Activated naive CD8-positive, alpha-beta T cell treated with anti-CD3 and anti-CD28 coated beads, Interleukin-2, amount 50 U/mL, for 24 hours (primary cell): ENCODE results near the gene ERP44.
"Not testable (repeated sequence)": the region's sequence is repeated elsewhere in the genome, so short reads cannot be mapped to it uniquely, and the experiment has no call there.

Experiments used
- ATAC-seq: fragments of 150-1000 bp; cut with Tn5 transposase; one replicate; pipeline ENCODE4 v1.10.0; 2021
- DNase-seq: peaks from one replicate; pipeline ENCODE4 v3.0.0; 2021
- H3K27ac Mint-ChIP-seq: one replicate; pipeline ENCODE4 v1.8.0; 2021; ENCODE audit warnings: mild to moderate bottlenecking, mixed read lengths
- H3K27me3 Mint-ChIP-seq: one replicate; pipeline ENCODE4 v1.8.0; 2021; ENCODE audit warnings: mixed read lengths
- H3K36me3 Mint-ChIP-seq: one replicate; pipeline ENCODE4 v1.8.0; 2021; ENCODE audit warnings: low read depth, mixed read lengths
- H3K4me1 Mint-ChIP-seq: one replicate; pipeline ENCODE4 v1.8.0; 2021; ENCODE audit warnings: mixed read lengths
- H3K4me3 Mint-ChIP-seq: one replicate; pipeline ENCODE4 v1.8.0; 2021; ENCODE audit warnings: mild to moderate bottlenecking, moderate library complexity, mixed read lengths
- H3K9me3 Mint-ChIP-seq: one replicate; pipeline ENCODE4 v1.8.0; 2021; ENCODE audit warnings: mixed read lengths

ERP44 gene

DNA sequence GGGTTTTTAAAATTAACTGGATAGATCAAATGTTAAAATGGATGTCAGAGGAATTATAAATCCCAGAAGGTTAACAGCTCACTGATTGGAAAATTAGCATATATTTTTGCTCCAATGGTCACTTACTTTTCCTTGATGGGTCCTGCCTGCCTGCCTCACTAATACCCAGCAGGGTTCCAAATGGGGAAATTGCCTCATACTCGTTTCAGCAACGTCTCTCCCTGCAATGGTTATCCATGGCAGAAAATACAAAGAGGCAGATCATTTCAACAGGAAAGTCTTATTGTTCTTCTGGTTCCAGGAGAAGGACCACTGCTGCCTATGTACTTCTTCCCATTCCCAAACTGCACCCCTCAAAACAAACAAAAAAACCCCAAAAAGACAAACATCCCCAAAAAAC is 71.3 kb downstream of the ERP44 start:
- Mint-ChIP-seq H3K4me1 (peaks cover 7% of the 10 kb centered on the region), H3K36me3 (peaks cover 15% of the 10 kb centered on the region), H3K27me3 (no peaks in the 10 kb centered on the region), H3K27ac (no peak overlapping the region), H3K9me3 (no peaks in the 10 kb centered on the region), H3K4me3 (no peak overlapping the region)
- DNase-seq (no peak), ATAC-seq (no peak)

DNA sequence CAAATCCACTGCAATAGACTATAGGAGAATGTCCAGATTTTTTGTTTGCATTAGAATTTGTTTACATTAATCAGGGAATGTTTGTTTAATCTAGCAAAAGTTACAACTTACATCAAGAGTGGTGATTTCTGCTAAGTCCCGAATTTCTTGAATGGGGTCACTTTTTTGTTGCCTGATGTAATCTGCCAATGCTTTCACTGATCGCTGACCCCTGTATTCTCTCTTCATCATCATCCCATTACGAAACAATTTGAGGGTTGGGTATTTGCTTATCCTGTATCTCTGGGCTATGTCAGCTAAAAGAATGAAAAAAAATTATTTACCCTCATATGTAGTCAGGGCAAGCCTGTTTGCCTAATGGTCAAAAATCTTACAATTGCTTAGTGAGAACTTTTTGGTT is 76.9 kb downstream of the ERP44 start:
- H3K27ac Mint-ChIP-seq, result no peak overlapping the region
- no peaks in the 10 kb centered on the region for H3K4me1 Mint-ChIP-seq
- H3K4me3 Mint-ChIP-seq, result no peak overlapping the region
- no peaks in the 10 kb centered on the region for H3K9me3 Mint-ChIP-seq
- H3K36me3 Mint-ChIP-seq, result peaks cover 36% of the 10 kb centered on the region
- no peak for ATAC-seq
- DNase-seq, result no peak
- no peaks in the 10 kb centered on the region for H3K27me3 Mint-ChIP-seq

DNA sequence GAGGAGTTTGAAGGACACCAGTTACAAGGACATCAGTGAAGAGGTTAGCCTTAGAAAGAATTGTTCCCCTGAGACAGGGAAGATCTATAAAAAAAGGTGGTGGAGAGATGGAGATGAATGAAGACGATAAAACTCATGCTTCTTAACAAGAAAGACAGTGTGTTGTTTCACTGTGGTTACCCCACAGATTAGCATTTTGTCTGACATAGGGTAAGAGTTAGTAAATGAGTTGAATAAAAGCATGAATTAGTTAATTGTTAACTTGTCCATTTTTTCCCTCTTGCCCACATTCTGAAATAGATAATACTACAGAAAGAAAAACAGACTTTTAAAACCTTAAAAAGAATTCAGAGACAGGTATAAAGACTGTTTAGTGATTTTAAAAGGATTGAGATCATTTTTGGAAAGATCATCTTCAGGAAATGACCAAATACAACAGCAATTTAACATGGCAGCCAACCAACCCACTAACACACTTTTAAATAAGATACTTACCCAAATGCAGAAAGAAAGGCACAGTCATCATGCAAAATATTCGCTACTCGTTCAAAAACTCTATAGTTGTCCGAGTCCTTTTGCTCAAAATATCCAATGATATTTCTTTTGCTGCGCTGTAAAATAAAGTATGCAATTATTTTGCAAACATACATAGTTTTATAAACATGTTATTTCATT is 78.5 kb downstream of the ERP44 start:
- no peak overlapping the region for H3K27ac Mint-ChIP-seq
- H3K4me3 Mint-ChIP-seq, result no peak overlapping the region
- peaks cover 33% of the 10 kb centered on the region for H3K36me3 Mint-ChIP-seq
- H3K4me1 Mint-ChIP-seq, result no peaks in the 10 kb centered on the region
- no peak for DNase-seq
- H3K27me3 Mint-ChIP-seq, result no peaks in the 10 kb centered on the region
- H3K9me3 Mint-ChIP-seq, result no peaks in the 10 kb centered on the region
- ATAC-seq, result no peak

DNA sequence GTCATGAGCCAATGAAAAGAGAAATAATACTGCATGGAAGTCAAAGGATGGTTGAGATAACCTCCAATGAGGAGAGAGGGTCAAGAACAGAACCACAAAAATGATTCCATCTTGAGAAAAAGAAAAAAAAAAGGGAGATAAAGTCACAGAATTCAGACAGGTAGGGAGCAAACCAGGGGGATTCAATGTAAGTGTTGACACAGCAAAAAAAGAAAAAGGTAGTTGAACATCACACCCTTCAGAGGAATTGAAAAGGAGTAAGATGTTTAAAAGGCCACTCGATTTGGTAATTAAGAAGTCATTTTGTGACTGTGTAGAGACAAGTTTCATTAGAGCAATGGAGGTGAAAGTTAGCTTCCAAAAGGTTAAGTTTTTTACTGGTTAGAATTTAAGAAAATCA is 79.3 kb downstream of the ERP44 start:
- H3K9me3 Mint-ChIP-seq, result no peaks in the 10 kb centered on the region
- no peaks in the 10 kb centered on the region for H3K4me1 Mint-ChIP-seq
- no peak for ATAC-seq
- peaks cover 27% of the 10 kb centered on the region for H3K36me3 Mint-ChIP-seq
- H3K27me3 Mint-ChIP-seq, result no peaks in the 10 kb centered on the region
- H3K27ac Mint-ChIP-seq, result no peak overlapping the region
- no peak for DNase-seq
- H3K4me3 Mint-ChIP-seq, result no peak overlapping the region

DNA sequence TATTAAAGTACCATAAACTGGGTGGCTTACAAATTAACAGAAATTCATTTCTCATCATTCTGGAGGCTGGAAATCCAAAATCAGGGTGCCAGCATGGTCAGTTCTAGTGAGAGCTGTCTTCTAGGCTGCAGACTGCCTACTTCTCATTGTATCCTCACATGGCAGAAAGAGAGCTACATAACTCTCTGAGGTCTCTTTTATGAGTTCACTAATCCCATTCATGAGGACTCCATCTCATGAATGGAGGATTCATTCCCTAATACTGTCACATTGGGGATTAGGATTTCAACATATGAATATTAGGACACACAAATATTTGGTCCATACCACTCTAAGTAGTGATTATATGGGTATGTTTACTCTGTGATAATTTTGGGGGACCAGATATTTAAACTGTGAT is 84.0 kb downstream of the ERP44 start:
- no peaks in the 10 kb centered on the region for H3K4me1 Mint-ChIP-seq
- ATAC-seq (no peak), DNase-seq (no peak)
- no peak overlapping the region for H3K27ac Mint-ChIP-seq
- no peak overlapping the region for H3K4me3 Mint-ChIP-seq
- peaks cover 8% of the 10 kb centered on the region for H3K9me3 Mint-ChIP-seq
- H3K27me3 Mint-ChIP-seq, result no peaks in the 10 kb centered on the region
- peaks cover 31% of the 10 kb centered on the region for H3K36me3 Mint-ChIP-seq

DNA sequence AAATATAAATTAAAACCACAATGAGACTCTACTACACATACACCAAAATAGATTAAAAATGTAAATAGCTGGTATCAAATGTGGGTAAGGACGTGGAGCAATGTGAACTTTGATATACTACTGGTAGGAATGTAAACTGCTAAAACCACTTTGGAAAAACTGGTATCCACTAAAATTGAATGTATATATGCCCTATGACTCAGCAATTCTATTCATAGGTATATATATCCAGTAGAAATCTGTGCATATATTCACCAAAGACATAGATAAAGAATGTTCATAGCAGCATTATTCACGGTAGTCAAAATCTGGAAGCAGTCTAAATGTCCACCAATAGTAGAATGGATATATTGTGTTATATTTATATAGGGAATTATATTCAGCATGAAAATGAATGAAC is 85.2 kb downstream of the ERP44 start:
- Mint-ChIP-seq H3K36me3 (peaks cover 24% of the 10 kb centered on the region), H3K4me1 (no peaks in the 10 kb centered on the region), H3K27ac (no peak overlapping the region), H3K27me3 (no peaks in the 10 kb centered on the region), H3K9me3 (peaks cover 8% of the 10 kb centered on the region), H3K4me3 (no peak overlapping the region)
- DNase-seq (no peak), ATAC-seq (no peak)

DNA sequence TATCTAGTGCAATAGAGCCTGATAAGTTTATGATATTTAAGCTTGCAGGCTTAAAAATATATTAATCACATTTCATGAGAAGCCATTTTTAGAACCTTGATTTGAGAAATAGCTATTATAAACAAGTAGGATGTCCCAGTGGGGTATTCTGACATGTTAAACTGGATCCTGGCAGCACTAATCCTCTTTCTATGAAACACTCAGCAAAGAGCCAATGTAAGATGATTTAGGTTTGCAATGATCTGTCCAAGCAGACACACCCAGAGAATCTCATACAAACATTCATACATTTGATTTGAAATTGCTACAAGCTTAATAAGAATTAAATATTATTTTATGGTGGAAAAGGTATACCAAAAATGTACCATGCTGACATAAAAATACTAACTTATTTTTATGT is 86.5 kb downstream of the ERP44 start:
- no peak overlapping the region for H3K4me3 Mint-ChIP-seq
- no peak for ATAC-seq
- no peak overlapping the region for H3K27ac Mint-ChIP-seq
- H3K36me3 Mint-ChIP-seq, result peaks cover 21% of the 10 kb centered on the region
- no peaks in the 10 kb centered on the region for H3K4me1 Mint-ChIP-seq
- no peak for DNase-seq
- H3K27me3 Mint-ChIP-seq, result no peaks in the 10 kb centered on the region
- peaks cover 8% of the 10 kb centered on the region for H3K9me3 Mint-ChIP-seq

DNA sequence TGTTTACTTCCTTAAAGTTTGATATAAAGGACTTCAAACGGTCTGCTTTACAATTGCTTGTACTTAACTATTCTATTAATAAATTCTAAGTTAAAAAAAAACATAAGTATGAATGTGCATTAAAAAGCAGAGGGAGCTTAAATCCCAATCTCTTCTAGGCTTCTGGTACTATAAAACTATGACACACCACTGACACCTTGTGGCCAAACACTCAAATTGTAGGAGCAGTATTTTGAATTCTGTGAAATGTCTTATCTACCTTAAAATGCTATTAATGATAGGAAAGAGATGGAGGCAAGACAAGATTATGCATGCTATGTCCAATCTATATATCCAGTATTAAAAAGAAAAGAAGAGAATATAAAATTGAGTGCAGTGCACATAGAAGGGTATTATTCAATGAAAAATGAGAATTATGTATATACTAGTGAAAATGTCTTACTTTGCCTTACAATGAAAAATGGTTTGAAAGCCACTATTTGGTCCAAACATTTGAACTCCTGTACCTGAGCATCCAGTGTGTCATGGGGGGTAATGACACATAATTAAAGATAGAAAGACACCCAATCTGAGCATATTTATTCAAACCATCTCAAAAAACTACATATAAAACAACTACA is 87.6 kb downstream of the ERP44 start:
- DNase-seq, result peak; percentile 33
- no peak overlapping the region for H3K27ac Mint-ChIP-seq
- H3K4me3 Mint-ChIP-seq, result no peak overlapping the region
- H3K27me3 Mint-ChIP-seq, result no peaks in the 10 kb centered on the region
- peaks cover 21% of the 10 kb centered on the region for H3K36me3 Mint-ChIP-seq
- peak; percentile 43 for ATAC-seq
- peaks cover 8% of the 10 kb centered on the region for H3K9me3 Mint-ChIP-seq
- H3K4me1 Mint-ChIP-seq, result no peaks in the 10 kb centered on the region

DNA sequence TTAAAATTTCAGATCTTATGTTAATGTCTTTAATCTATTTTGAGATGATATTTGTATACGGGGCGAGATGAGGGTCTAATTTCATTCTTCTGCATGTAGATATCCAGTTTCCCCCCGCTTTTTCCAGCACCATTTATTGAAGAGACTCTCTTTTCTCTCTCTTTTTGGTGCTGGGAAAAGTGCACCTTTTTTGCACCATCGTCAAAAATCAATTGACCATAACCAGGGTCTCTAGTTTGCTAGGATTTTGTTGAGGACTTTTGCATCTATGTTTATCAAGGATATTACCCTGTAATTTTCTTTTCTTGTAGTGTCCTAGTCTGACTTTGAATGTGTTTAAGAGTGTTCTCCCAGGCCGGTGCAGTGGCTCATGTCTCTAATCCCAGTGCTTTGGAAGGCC is 99.0 kb downstream of the ERP44 start:
- Mint-ChIP-seq H3K36me3 (peaks cover 56% of the 10 kb centered on the region), H3K4me3 (no peak overlapping the region), H3K9me3 (peaks cover 12% of the 10 kb centered on the region), H3K27me3 (no peaks in the 10 kb centered on the region), H3K4me1 (no peaks in the 10 kb centered on the region), H3K27ac (no peak overlapping the region)
- ATAC-seq (no peak), DNase-seq (no peak)

DNA sequence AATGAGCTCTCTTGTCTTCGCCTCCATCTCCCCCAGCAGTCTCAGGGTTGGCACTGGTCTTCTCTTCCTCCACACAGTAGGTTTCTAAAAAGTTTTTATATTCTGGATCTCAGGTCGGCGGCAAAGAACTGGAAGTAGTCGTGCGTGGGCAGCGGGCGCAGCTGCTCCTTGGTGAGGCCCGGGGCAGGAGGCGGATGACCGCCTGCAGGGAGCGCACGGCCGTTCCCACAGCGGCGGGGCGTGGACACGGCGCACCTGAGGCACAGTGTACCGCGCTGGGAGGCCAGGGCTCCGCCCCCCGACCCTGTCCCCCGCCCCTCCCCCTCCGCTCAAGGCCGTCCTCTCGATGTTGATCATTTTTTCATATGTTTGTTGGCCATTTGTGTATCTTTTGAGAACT is 99.9 kb downstream of the ERP44 start:
- no peak for DNase-seq
- Mint-ChIP-seq H3K36me3 (peaks cover 58% of the 10 kb centered on the region), H3K4me1 (no peaks in the 10 kb centered on the region), H3K9me3 (peaks cover 13% of the 10 kb centered on the region), H3K27me3 (no peaks in the 10 kb centered on the region), H3K27ac (no peak overlapping the region), H3K4me3 (no peak overlapping the region)
- no peak for ATAC-seq

DNA sequence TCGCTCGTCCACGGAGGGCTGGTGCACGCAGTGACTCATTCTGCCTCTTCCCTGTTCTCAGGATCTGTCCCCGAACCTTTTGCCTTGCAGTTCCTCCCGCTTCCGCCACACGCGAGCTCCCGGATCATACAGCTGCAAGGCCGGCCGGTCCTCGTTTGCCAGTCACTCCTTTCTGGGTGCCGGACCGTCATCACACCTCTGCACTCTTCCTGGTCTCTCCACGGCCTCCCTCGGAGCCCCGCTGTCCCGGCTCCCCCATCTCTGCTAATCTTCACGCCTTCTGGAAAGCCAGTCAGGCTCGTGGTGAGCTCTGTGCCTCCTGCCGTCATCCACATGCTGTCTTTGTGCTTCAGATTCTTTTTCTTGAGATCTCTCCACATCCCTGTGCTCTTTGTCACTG is 100.5 kb downstream of the ERP44 start:
- no peaks in the 10 kb centered on the region for H3K4me1 Mint-ChIP-seq
- ATAC-seq (no peak), DNase-seq (no peak)
- H3K36me3 Mint-ChIP-seq, result peaks cover 59% of the 10 kb centered on the region
- no peak overlapping the region for H3K4me3 Mint-ChIP-seq
- no peak overlapping the region for H3K27ac Mint-ChIP-seq
- H3K9me3 Mint-ChIP-seq, result peaks cover 17% of the 10 kb centered on the region
- H3K27me3 Mint-ChIP-seq, result no peaks in the 10 kb centered on the region

DNA sequence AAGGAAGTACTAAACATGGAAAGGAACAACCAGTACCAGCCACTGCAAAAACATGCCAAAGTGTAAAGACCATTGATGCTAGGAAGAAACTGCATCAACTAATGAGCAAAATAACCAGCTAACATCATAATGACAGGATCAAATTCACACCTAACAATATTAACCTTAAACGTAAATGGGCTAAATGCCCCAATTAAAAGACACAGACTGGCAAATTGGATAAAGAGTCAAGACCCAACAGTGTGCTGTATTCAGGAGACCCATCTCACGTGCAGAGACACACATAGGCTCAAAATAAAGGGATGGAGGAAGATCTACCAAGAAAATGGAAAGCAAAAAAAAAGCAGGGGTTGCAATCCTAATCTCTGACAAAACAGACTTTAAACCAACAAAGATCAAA is 108.3 kb downstream of the ERP44 start:
- H3K27me3 Mint-ChIP-seq, DNase-seq, H3K27ac Mint-ChIP-seq, H3K4me1 Mint-ChIP-seq, H3K4me3 Mint-ChIP-seq, ATAC-seq: not testable (repeated sequence)
- Mint-ChIP-seq H3K9me3 (peaks cover 22% of the 10 kb centered on the region), H3K36me3 (peaks cover 62% of the 10 kb centered on the region)

DNA sequence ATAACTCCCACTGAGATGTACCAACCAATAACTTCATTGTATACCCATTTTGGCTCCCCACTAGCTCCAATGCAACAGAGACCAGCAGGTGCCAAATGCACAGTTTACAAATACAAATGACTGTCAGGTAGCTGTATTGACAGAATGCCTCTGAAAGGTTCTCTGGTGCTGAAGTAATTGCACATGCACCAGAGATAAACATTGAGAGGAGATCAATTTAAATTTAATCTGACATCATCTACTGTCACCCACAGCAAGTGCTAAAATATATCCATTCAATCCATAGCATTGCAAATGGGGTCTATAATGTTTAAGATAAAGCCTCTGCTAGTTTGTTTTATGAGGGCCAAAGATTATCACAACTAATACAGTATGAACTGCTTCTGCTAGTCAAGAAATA is 112.2 kb downstream of the ERP44 start:
- Mint-ChIP-seq H3K4me3 (no peak overlapping the region), H3K27me3 (no peaks in the 10 kb centered on the region), H3K36me3 (peaks cover 40% of the 10 kb centered on the region), H3K4me1 (no peaks in the 10 kb centered on the region), H3K27ac (no peak overlapping the region), H3K9me3 (peaks cover 18% of the 10 kb centered on the region)
- ATAC-seq, result no peak
- DNase-seq, result no peak

DNA sequence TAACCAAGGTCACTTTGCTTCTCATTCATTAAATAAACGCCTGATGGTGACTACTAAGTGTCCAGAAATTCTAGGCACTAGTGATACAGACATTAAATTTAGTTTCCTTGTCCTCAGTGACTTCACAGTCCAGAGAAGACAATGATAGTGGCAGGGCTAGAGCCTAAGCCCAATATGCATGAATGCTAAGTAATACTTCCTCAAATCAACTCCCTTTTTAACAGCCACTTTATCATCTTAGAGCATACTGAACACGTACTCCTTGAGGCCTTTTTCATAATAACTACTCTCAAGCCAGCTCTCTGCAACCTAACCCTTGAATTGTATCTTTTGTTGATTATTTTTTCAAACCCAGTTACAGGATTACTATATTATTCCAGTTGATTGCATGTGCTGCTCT is 118.2 kb downstream of the ERP44 start:
- H3K27ac Mint-ChIP-seq, result no peak overlapping the region
- peaks cover 7% of the 10 kb centered on the region for H3K36me3 Mint-ChIP-seq
- H3K4me1 Mint-ChIP-seq, result no peaks in the 10 kb centered on the region
- H3K27me3 Mint-ChIP-seq, result no peaks in the 10 kb centered on the region
- no peaks in the 10 kb centered on the region for H3K9me3 Mint-ChIP-seq
- H3K4me3 Mint-ChIP-seq, result no peak overlapping the region
- ATAC-seq (no peak), DNase-seq (no peak)

DNA sequence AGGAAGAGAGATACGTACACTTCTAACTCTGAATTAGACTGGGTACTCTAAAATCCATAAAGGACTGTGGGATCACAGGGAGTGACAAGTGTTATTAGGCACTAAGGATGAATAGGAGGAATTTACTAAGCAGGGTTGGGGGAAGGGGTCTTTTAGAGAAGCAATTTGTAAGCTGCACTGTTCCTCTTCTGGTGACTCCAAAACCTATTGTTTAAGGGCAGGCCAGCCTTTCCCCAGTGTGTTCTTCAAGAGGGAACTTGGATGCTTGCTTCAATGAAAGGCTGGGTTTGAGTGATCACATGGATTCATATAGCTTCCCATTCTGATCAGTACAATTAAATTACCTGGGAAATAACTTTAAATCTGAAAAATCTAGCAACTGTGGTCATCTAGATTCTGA is 120.6 kb downstream of the ERP44 start:
- Mint-ChIP-seq H3K36me3 (peaks cover 11% of the 10 kb centered on the region), H3K4me1 (no peaks in the 10 kb centered on the region), H3K27me3 (no peaks in the 10 kb centered on the region), H3K27ac (no peak overlapping the region), H3K4me3 (no peak overlapping the region), H3K9me3 (no peaks in the 10 kb centered on the region)
- DNase-seq (no peak), ATAC-seq (no peak)
